NCI-H345 treated with DMSO at 0.1 percent for 48 hours (cell line): ENCODE results near the gene GSTM3.
"Not testable (repeated sequence)": the region's sequence is repeated elsewhere in the genome, so short reads cannot be mapped to it uniquely, and the experiment has no call there.

ENCODE experiments used
- DNase-seq: peaks from one replicate; lab custom pipeline; 2025; ENCODE audit not compliant: unreplicated experiment; lab: John Stamatoyannopoulos, UW

The GSTM3 gene

DNA sequence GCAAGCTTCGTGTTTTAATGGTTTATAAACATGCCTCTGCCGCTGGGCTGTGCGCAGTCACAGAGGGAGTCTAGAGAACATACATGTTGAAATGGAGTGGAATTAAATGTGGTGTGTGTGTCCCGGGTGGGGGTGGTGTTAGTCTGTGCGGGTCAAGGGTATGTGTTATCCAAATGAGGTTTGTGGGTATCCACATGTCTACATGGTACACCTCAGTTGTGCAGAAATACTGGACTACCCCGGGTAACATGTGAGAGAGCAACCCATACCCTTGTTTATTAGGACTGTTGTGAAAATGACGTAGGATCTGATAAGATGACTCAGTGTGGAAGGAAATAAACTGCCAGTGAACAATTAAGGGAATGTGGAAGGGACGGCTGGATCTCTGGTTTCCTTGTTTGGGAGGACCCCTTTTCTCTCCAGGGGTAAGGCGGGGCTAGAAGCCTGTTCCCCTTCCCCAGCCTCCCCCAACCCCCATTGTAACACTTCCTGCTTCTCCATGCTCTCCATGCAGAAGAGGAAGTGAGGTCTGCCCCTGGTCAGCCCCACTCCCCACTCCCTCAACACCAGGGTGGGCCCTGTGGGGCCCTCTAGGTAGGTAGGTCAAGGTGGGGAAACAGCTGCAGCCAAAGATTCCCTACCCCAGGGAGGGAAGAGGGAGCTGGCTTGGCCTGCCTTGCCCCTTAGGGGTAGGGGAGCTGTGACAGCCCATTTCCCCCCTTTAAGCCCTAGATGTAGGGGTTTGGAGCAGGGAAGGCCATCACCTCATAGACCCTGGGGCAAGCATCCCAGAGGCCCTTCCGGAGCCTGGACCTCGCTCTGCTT is 22.2 kb upstream of the GSTM3 start:
- no peak for DNase-seq

DNA sequence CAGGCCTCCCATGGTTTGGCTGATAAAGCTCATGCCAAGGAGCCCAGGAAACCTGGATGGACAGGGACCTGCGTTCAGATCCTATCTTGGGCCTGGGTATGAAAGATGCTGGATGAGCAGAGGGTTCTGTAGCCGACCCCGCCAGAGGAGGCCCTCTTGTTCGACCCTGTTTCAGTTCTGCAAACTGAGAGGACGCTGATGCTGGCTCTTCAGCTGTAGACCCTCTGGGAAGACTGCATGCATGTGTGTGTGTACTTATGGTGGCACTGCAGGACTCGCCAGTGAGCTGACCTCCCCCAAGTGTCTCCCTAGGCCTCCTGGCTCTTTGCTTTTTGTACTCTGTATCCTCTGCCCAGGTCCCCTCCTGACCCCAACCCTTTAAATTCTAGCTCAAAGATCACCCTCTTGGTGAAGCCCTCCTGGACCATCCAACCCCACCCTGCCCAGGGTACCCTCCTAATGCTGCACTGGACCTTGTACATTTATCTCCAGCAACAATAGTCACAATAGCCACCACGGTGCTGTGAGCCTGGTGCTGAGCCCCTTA is 21.3 kb upstream of the GSTM3 start:
- DNase-seq, result no peak

GRCh38 chr1:109761227-109762038 is 20.6 kb upstream of the GSTM3 start:
- no peak for DNase-seq

GRCh38 chr1:109760581-109761226 is 19.9 kb upstream of the GSTM3 start:
- DNase-seq, result no peak

GRCh38 chr1:109759513-109760334 is 18.9 kb upstream of the GSTM3 start:
- DNase-seq, result no peak

- no peak for DNase-seq
These were observed 17.3 kb upstream of the GSTM3 start for GRCh38 chr1:109757936-109758786.

DNA sequence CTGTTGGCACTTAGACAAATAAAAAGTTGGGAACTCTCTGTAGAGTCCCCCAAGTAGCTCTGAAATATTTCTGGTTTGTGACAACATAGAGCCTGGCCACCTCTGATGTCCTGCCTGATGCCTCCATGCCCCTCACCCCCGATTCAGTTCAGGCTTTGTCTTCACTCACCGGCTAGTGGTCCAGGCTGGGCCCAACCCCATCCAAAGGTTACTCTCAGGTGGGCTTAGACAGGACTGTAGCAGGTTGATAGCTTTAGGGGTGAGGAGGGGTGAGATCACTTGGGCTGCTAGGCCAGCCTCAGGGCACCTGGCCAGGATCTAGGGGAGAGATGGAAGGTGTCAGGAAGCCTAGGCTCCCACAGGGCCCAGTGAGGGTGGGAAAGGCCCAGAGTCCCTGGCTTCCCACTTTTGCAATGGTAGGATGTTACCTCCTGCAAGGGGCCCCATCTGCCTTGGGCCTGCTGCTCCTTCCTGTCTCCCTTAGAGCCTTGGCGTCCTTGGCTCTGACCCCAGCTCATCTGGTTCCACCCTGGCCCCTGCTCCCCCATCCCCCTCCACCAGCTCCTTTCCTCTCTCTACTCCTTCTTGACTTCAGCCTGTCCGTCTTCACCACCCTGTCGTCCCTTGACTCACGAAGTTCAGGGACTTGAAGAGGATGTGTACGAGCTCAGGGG is 16.1 kb upstream of the GSTM3 start:
- no peak for DNase-seq

DNA sequence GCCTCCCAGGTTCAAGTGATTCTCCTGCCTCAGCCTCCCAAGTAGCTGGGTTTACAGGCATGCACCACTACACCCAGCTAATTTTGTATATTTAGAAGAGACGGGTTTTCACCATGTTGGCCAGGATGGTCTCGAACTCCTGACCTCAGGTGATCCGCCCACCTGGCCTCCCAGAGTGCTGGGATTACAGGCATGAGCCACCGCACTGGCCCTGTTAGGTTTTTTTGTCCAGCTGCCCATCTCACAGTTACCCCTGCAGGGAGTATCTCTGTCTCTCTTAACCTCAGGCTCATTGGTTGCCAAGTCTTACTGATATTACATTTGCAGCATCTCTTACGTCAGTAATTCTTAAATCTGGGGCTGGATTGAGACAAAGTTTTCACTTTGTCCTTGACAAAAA is 15.5 kb upstream of the GSTM3 start:
- DNase-seq, result not testable (repeated sequence)

DNA sequence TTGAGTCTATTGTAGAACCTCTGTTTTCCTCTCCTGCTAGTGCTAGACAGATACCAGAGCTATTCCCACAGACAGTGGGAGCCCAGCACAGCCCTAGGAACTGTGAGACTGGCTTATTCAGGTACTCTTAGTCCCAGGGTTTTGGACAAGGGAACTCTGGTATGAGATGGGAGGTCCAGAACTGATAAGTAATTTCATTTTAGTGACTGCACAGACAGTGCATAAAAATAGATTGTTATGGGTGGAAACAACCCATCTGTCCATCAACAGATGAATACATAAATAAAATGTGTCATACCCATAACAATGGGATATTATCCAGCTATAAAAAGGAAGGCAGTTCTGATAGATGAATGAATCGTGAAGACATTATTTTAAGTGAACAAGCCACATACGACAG is 13.9 kb upstream of the GSTM3 start:
- DNase-seq, result no peak

- no peak for DNase-seq
These were observed 10.9 kb upstream of the GSTM3 start for GRCh38 chr1:109751531-109752260.

DNA sequence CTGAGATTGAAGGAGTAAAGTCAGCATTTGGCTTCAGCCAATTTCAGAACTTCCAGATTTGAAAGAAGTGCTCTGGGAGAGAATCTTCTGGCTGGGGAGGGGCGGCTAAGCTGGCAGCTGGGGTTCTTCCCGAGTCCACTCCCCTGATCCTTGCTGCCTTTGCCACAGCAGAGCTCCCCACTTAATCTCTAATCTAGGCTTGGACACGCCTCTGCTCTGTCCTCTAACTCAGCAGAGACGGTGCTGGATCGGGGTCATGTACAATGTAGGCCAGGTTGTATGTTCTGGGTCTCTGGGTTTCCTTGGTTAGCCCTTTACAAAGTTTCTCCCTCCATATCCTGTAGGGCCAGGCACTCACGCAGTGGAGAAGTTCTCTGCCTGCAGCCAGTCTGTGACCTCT is 10.1 kb upstream of the GSTM3 start:
- DNase-seq, result no peak

- no peak for DNase-seq
These were observed 9.5 kb upstream of the GSTM3 start for GRCh38 chr1:109750241-109750882.

- no peak for DNase-seq
These were observed 8.4 kb upstream of the GSTM3 start for GRCh38 chr1:109749221-109749620.

GRCh38 chr1:109748311-109748710 is 7.5 kb upstream of the GSTM3 start:
- DNase-seq, result not testable (repeated sequence)

DNA sequence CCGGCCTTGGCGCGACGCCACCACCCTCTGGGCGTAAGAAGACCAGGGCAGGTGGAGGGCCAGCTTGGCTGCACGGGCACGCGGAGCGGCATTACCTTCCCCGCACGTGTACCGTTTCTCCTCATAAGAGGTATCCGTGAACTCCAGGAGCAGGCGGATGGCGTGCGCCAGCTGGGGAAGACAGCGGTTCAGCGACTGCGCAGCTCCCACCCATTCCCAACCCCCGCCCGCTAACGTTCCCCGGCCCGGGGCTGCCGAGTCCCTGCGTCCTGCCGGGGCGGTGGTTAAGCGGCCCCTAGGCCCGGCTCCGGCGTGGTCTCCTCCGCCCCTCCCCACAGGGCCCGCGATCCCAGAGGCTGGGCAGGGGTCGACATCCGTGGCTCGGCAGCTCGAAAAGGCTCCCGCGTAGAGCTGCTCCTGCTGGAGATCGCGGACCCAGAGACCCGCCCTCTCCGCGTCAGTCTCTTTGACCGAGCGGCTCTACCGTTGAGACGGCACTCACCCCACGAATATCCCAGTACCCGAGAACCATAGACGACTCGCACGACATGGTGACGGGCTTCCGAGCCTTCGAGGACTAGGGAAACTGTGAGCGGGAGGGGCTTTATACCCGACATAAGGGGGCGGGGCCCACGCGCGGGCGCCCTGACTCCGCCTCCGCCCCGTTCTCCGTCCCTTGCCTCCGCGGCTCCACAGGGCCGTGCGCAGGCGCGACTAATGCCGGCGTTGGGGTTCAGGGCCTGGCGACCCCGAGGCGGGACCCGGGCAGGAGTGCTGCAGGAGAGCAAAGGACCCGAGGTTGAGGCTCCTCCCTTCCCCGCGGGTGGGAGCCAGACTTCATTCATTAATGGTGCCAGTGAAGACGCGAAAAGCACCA is 862 bp downstream of the GSTM3 start:
- DNase-seq, result peak; percentile 58

GRCh38 chr1:109733236-109733870 is 7.5 kb downstream of the GSTM3 start:
- no peak for DNase-seq
